ENCODE measurements around the gene MOCOS. TPM values are rescaled to one million over a fixed set of nuclear protein-coding genes. Genes with fewer than 3 reads are reported as not detected.

MOCOS gene
- total RNA-seq, result 1 to 10 TPM; 1.7 to 4.4 TPM
- polyA plus RNA-seq, result 1 to 10 TPM in 1 of 2 donors, under 1 TPM in 1; 0.90 to 3.8 TPM
- long read RNA-seq, donor 1, full-length matches to known transcripts, result 10 of 20 reads
- long read RNA-seq, donor 1, partial matches to known transcripts, result 4 of 20 reads
- long read RNA-seq, donor 1, other reads (novel, unspliced or antisense), result 6 of 20 reads
- long read RNA-seq, donor 2, partial matches to known transcripts, result 1 of 4 reads
- long read RNA-seq, donor 2, other reads (novel, unspliced or antisense), result 3 of 4 reads

DNA sequence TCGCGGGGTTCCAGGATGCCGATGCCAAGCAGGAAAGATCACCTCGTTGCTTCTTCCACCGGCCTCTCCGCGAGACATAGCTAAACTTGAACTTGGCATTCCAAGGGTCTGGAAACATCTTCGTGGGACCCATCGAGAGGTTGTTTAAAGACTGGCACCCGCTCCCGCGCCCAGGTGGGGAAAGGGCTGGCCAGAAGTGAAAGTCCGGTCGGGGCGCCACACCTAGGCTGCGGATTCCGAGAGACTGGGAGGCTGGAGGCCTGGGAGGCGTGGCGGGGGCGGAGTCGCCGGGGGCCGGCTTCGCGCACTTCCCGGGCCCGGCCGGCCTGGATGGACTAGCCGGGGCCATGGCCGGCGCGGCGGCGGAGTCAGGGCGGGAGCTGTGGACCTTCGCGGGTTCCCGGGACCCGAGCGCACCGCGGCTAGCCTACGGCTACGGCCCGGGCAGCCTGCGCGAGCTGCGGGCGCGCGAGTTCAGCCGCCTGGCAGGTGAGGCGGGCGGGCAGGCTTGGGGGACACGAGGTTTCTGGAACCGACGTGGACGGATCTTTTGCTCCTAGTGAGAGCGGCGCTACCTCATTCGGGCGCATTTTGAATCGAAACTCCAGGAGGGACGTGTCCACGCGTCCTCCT is at the start of gene MOCOS:
TSS of gene MOCOS (plus strand) at position 305 of the 633 bp plus-strand sequence. CDS start at position 348, 43 bp downstream.
- Histone ChIP-seq H3K4me1 (ENCODE audit: control insufficient read depth in 1 of 2, insufficient read depth in 2 of 2, low read length in 2 of 2) (no peaks in the 10 kb centered on the region), H3K36me3 (ENCODE audit: control insufficient read depth in 1 of 2, insufficient read depth in 2 of 2, low read length in 1 of 2) (no peaks in the 10 kb centered on the region), H3K4me3 (ENCODE audit: low read length in 2 of 2) (peak within 1 kb of the TSS; percentile 70 to 88), H3K27ac (ENCODE audit: low read depth in 1 of 2, low read length in 2 of 2) (peak within 1 kb of the TSS in 1 of 2 donors; percentile 18), H3K27me3 (ENCODE audit: control insufficient read depth in 1 of 2, insufficient read depth in 2 of 2, low read length in 1 of 2) (no peaks in the 10 kb centered on the region), H3K9me3 (ENCODE audit: control insufficient read depth, low read length) (no peaks in the 10 kb centered on the region)
- 0% methylated on average over 44 to 66 of the region's 66 CpGs for WGBS, 2 donors
- ATAC-seq (ENCODE audit: low FRiP score), result peak; percentile 93
- peak; percentile 87 to 94 for DNase-seq
- intact Hi-C loops (cut with DNase I), result loop anchor here in 1 of 2 donors (5.0 kb wide), 1 partner anchor 35 kb away; no protein-coding TSS in a partner anchor

- WGBS, 2 donors, result 91 to 93% methylated on average over 5 of the region's 5 CpGs
- no peak overlapping the region for H3K27ac ChIP-seq (ENCODE audit: low read depth in 1 of 2, low read length in 2 of 2)
- no peak overlapping the region for H3K4me3 ChIP-seq (ENCODE audit: low read length in 2 of 2)
- intact Hi-C loops (cut with DNase I), result loop anchor here in 1 of 2 donors (5.0 to 10.0 kb wide), 2 partner anchors 38 to 124 kb away; no protein-coding TSS in a partner anchor
- no peaks in the 10 kb centered on the region for H3K4me1 ChIP-seq (ENCODE audit: control insufficient read depth in 1 of 2, insufficient read depth in 2 of 2, low read length in 2 of 2)
- no peak for ATAC-seq (ENCODE audit: low FRiP score)
- no peaks in the 10 kb centered on the region for H3K9me3 ChIP-seq (ENCODE audit: control insufficient read depth, low read length)
- H3K27me3 ChIP-seq (ENCODE audit: control insufficient read depth in 1 of 2, insufficient read depth in 2 of 2, low read length in 1 of 2), result no peaks in the 10 kb centered on the region
- DNase-seq, result no peak
- H3K36me3 ChIP-seq (ENCODE audit: control insufficient read depth in 1 of 2, insufficient read depth in 2 of 2, low read length in 1 of 2), result peaks cover 0 to 8% of the 10 kb centered on the region in 2 donors
Measured at GRCh38 chr18:36139245-36139644, 48.1 kb upstream of the MOCOS start.

- H3K27ac ChIP-seq (ENCODE audit: low read depth in 1 of 2, low read length in 2 of 2), result no peak overlapping the region
- no peaks in the 10 kb centered on the region for H3K4me1 ChIP-seq (ENCODE audit: control insufficient read depth in 1 of 2, insufficient read depth in 2 of 2, low read length in 2 of 2)
- H3K9me3 ChIP-seq (ENCODE audit: control insufficient read depth, low read length), result no peaks in the 10 kb centered on the region
- H3K27me3 ChIP-seq (ENCODE audit: control insufficient read depth in 1 of 2, insufficient read depth in 2 of 2, low read length in 1 of 2), result no peaks in the 10 kb centered on the region
- 95 to 97% methylated on average over 4 of the region's 4 CpGs for WGBS, 2 donors
- intact Hi-C loops (cut with DNase I), result no loop called here
- ATAC-seq (ENCODE audit: low FRiP score) (no peak), DNase-seq (no peak)
- H3K4me3 ChIP-seq (ENCODE audit: low read length in 2 of 2), result no peak overlapping the region
- H3K36me3 ChIP-seq (ENCODE audit: control insufficient read depth in 1 of 2, insufficient read depth in 2 of 2, low read length in 1 of 2), result peaks cover 1 to 8% of the 10 kb centered on the region in 2 donors
Measured at GRCh38 chr18:36141576-36141975, 45.7 kb upstream of the MOCOS start.

DNA sequence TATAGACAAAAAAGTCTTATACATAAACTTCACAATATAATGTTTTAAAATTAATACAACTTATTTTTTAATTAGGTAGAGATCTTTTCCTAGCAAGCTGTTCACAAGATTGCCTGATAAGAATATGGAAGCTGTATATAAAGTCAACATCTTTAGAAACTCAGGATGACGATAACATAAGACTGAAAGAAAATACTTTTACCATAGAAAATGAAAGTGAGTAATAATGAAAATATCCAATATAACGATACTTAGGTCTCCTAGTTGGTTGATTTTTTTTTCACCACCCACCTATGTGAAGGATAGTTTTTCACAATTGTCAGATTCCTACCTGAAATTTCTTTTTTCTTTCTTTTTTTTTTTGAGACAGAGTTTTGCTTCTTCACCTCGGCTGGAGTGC is 44.5 kb upstream of the MOCOS start:
- Histone ChIP-seq H3K9me3 (ENCODE audit: control insufficient read depth, low read length) (no peaks in the 10 kb centered on the region), H3K27me3 (ENCODE audit: control insufficient read depth in 1 of 2, insufficient read depth in 2 of 2, low read length in 1 of 2) (no peaks in the 10 kb centered on the region), H3K27ac (ENCODE audit: low read depth in 1 of 2, low read length in 2 of 2) (no peak overlapping the region), H3K4me3 (ENCODE audit: low read length in 2 of 2) (no peak overlapping the region), H3K4me1 (ENCODE audit: control insufficient read depth in 1 of 2, insufficient read depth in 2 of 2, low read length in 2 of 2) (no peaks in the 10 kb centered on the region), H3K36me3 (ENCODE audit: control insufficient read depth in 1 of 2, insufficient read depth in 2 of 2, low read length in 1 of 2) (peaks cover 7% of the 10 kb centered on the region in 2 donors)
- intact Hi-C loops (cut with DNase I), result no loop called here
- WGBS, 2 donors, result 84 to 90% methylated on average over 3 of the region's 3 CpGs
- ATAC-seq (ENCODE audit: low FRiP score) (no peak), DNase-seq (no peak)

DNA sequence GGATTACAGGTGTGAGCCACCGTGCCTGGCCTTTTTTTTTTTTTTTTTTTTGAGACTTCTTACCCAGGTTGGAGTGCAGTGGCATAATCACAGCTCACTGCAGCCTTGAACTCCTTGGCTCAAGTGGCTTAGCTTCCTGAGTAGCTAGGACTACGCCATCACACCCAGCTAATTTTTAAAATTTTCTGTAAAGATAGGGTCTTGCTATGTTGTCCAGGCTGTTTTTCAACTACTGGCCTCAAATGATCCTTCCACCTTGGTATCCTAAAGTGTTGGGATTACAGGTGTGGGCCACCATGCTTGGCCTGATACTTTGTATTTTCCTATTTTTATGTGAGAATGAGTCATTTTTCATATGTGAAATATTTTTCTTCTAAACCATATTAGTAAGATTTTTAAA is 43.9 kb upstream of the MOCOS start:
- Histone ChIP-seq H3K4me3 (ENCODE audit: low read length in 2 of 2) (no peak overlapping the region), H3K27me3 (ENCODE audit: control insufficient read depth in 1 of 2, insufficient read depth in 2 of 2, low read length in 1 of 2) (no peaks in the 10 kb centered on the region), H3K9me3 (ENCODE audit: control insufficient read depth, low read length) (no peaks in the 10 kb centered on the region), H3K27ac (ENCODE audit: low read depth in 1 of 2, low read length in 2 of 2) (no peak overlapping the region), H3K4me1 (ENCODE audit: control insufficient read depth in 1 of 2, insufficient read depth in 2 of 2, low read length in 2 of 2) (no peaks in the 10 kb centered on the region), H3K36me3 (ENCODE audit: control insufficient read depth in 1 of 2, insufficient read depth in 2 of 2, low read length in 1 of 2) (peaks cover 7% of the 10 kb centered on the region in 2 donors)
- ATAC-seq (ENCODE audit: low FRiP score) (no peak), DNase-seq (no peak)
- intact Hi-C loops (cut with DNase I), result no loop called here
- 95 to 96% methylated on average over 1 of the region's 2 CpGs for WGBS, 2 donors

GRCh38 chr18:36149514-36150289 is 37.6 kb upstream of the MOCOS start:
- Histone ChIP-seq H3K36me3 (ENCODE audit: control insufficient read depth in 1 of 2, insufficient read depth in 2 of 2, low read length in 1 of 2) (peaks cover 8 to 13% of the 10 kb centered on the region in 2 donors), H3K27me3 (ENCODE audit: control insufficient read depth in 1 of 2, insufficient read depth in 2 of 2, low read length in 1 of 2) (no peaks in the 10 kb centered on the region), H3K9me3 (ENCODE audit: control insufficient read depth, low read length) (no peaks in the 10 kb centered on the region), H3K27ac (ENCODE audit: low read depth in 1 of 2, low read length in 2 of 2) (no peak overlapping the region), H3K4me1 (ENCODE audit: control insufficient read depth in 1 of 2, insufficient read depth in 2 of 2, low read length in 2 of 2) (no peaks in the 10 kb centered on the region), H3K4me3 (ENCODE audit: low read length in 2 of 2) (no peak overlapping the region)
- no peak for DNase-seq
- no peak for ATAC-seq (ENCODE audit: low FRiP score)
- WGBS, 2 donors, result 91 to 92% methylated on average over 5 of the region's 5 CpGs
- intact Hi-C loops (cut with DNase I), result loop anchor here in 1 of 2 donors (5.0 kb wide), 1 partner anchor 38 kb away; the partner anchor contains the start of gene MOCOS

GRCh38 chr18:36152781-36153180 is 34.5 kb upstream of the MOCOS start:
- intact Hi-C loops (cut with DNase I), result loop anchor here in 1 of 2 donors (5.0 kb wide), 1 partner anchor 35 kb away; the partner anchor contains the start of gene MOCOS
- 90 to 96% methylated on average over 1 of the region's 1 CpG for WGBS, 2 donors

DNA sequence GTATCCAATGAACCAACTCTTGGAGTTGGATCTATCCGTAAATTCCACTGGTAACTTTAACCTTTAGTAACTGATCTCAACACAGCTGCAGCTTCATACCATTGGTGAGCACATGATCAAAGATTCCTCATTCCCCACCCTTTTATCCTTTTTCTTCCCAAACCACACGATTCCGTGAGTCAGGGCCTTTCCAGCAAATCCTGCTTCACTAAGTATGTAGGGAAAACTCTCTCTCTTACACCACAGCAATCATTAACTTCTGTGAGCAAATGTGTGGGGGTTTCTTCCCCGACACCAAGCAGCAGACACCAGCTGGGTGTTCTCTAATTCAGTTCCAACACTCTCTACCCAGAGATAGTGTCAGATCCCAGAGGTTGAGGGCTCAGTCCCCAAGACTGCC is 34.1 kb upstream of the MOCOS start:
- Histone ChIP-seq H3K36me3 (ENCODE audit: control insufficient read depth in 1 of 2, insufficient read depth in 2 of 2, low read length in 1 of 2) (peaks cover 6 to 10% of the 10 kb centered on the region in 2 donors), H3K9me3 (ENCODE audit: control insufficient read depth, low read length) (no peaks in the 10 kb centered on the region), H3K27me3 (ENCODE audit: control insufficient read depth in 1 of 2, insufficient read depth in 2 of 2, low read length in 1 of 2) (no peaks in the 10 kb centered on the region), H3K4me3 (ENCODE audit: low read length in 2 of 2) (no peak overlapping the region), H3K4me1 (ENCODE audit: control insufficient read depth in 1 of 2, insufficient read depth in 2 of 2, low read length in 2 of 2) (no peaks in the 10 kb centered on the region), H3K27ac (ENCODE audit: low read depth in 1 of 2, low read length in 2 of 2) (peak overlapping the region in 1 of 2 donors; percentile 35)
- ATAC-seq (ENCODE audit: low FRiP score), result no peak
- intact Hi-C loops (cut with DNase I), result loop anchor here in 1 of 2 donors (5.0 kb wide), 1 partner anchor 34 kb away; the partner anchor contains the start of gene MOCOS
- no peak for DNase-seq
- 65 to 71% methylated on average over 4 of the region's 4 CpGs for WGBS, 2 donors

More at GRCh38 chr18:36152781-36153180, 34.5 kb upstream of the MOCOS start:
- Histone ChIP-seq H3K4me3 (ENCODE audit: low read length in 2 of 2) (no peak overlapping the region), H3K36me3 (ENCODE audit: control insufficient read depth in 1 of 2, insufficient read depth in 2 of 2, low read length in 1 of 2) (peaks cover 6 to 10% of the 10 kb centered on the region in 2 donors), H3K4me1 (ENCODE audit: control insufficient read depth in 1 of 2, insufficient read depth in 2 of 2, low read length in 2 of 2) (no peaks in the 10 kb centered on the region), H3K9me3 (ENCODE audit: control insufficient read depth, low read length) (no peaks in the 10 kb centered on the region), H3K27me3 (ENCODE audit: control insufficient read depth in 1 of 2, insufficient read depth in 2 of 2, low read length in 1 of 2) (no peaks in the 10 kb centered on the region), H3K27ac (ENCODE audit: low read depth in 1 of 2, low read length in 2 of 2) (no peak overlapping the region)
- DNase-seq (no peak), ATAC-seq (ENCODE audit: low FRiP score) (no peak)

Data from aorta (tissue), 5 donors.